ENCODE measurements around the gene NCKAP5. TPM values are rescaled to one million over a fixed set of nuclear protein-coding genes. Genes with fewer than 3 reads are reported as not detected.

Gene NCKAP5
- total and polyA plus RNA-seq, 7 experiments from 2014 or later: 0.12 TPM; not detected in 6

DNA sequence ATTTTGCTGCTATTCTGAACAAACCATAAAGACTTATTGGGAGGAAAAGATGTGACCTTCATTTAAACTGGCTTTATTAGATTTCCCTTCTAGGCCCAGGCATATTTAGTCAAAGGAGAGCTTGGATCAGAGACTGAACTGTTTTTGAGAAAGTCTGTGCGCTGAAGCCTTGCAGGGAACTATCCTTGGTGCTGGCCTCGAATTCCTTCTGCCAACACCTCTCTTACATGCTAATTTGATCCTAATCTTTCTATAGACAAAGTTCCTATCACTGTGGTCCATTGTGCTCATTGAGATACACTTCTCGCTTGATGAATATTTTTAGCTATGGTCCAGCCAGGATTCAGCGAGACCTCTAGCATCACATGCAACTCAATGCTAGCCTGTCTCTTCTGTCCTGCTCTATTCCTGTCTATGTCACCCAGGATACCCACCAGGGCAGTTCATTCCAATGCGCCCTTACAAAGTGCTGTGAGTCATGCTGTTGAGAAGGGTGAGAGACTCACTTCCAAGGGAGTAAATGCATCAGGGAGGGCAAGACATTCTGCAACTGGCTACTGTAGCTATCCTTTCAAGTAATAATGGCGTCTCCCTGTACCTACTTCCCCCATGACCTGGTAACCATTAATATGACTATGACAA lies 541.6 kb downstream of the NCKAP5 start:
- H3K36me3 ChIP-seq (ENCODE audit: control insufficient read depth in 2 of 3, insufficient read depth in 3 of 3, low read length in 3 of 3): no peaks in the 10 kb centered on the region
- no peak for DNase-seq
- no peak overlapping the region for H3K27ac ChIP-seq (ENCODE audit: low read depth, low read length)
- H3K4me1 Mint-ChIP-seq: no peaks in the 10 kb centered on the region
- H3K27me3 Mint-ChIP-seq: no peaks in the 10 kb centered on the region
- intact Hi-C loops (cut with micrococcal nuclease): no loop called here
- ChIA-PET CTCF (no interaction called here), POLR2A (no interaction called here)
- peaks cover 0 to 4% (median 0%) of the 10 kb centered on the region in 5 donors for H3K36me3 Mint-ChIP-seq
- no peak overlapping the region for H3K4me3 Mint-ChIP-seq
- no peaks in the 10 kb centered on the region for H3K9me3 ChIP-seq (ENCODE audit: control insufficient read depth in 2 of 3, low read length in 3 of 3)
- H3K9me3 Mint-ChIP-seq: peaks cover 0 to 11% (median 5%) of the 10 kb centered on the region in 11 donors
- no peak for ATAC-seq
- no peaks in the 10 kb centered on the region for H3K4me1 ChIP-seq (ENCODE audit: control insufficient read depth in 2 of 2, insufficient read depth in 2 of 2, low read length in 2 of 2)
- H3K27ac Mint-ChIP-seq: no peak overlapping the region
- no peak overlapping the region for H3K4me3 ChIP-seq (ENCODE audit: low read length)
- H3K27me3 ChIP-seq (ENCODE audit: control insufficient read depth in 2 of 2, insufficient read depth in 2 of 2, low read length in 2 of 2): no peaks in the 10 kb centered on the region

DNA sequence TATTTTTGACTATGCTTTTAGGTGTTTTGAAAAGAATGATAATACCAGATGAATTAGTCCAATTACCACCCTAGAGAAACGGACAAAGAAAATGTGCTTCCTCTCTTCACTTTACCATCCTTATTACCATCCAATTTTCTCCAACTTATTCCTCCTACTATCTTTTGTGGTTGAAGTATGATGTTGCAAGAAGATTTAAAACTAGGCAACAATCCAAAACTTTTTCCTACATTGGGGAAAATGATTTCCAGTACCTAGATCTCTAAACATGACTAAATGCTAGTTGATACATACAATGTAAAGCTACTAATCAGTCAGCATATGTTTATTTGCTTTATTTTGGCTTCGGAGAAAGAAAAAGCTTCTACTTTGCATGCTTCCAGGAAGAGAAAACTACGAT lies 543.3 kb downstream of the NCKAP5 start:
- Mint-ChIP-seq H3K4me1 (no peaks in the 10 kb centered on the region), H3K4me3 (no peak overlapping the region), H3K36me3 (no peaks in the 10 kb centered on the region), H3K9me3 (peaks cover 0 to 12% (median 3%) of the 10 kb centered on the region in 11 donors), H3K27ac (no peak overlapping the region), H3K27me3 (no peaks in the 10 kb centered on the region)
- ChIA-PET POLR2A (no interaction called here), CTCF (no interaction called here)
- Histone ChIP-seq H3K9me3 (ENCODE audit: control insufficient read depth in 2 of 3, low read length in 3 of 3) (no peaks in the 10 kb centered on the region), H3K4me1 (ENCODE audit: control insufficient read depth in 2 of 2, insufficient read depth in 2 of 2, low read length in 2 of 2) (no peaks in the 10 kb centered on the region), H3K27ac (ENCODE audit: low read depth, low read length) (no peak overlapping the region), H3K4me3 (ENCODE audit: low read length) (no peak overlapping the region), H3K27me3 (ENCODE audit: control insufficient read depth in 2 of 2, insufficient read depth in 2 of 2, low read length in 2 of 2) (no peaks in the 10 kb centered on the region), H3K36me3 (ENCODE audit: control insufficient read depth in 2 of 3, insufficient read depth in 3 of 3, low read length in 3 of 3) (no peaks in the 10 kb centered on the region)
- intact Hi-C loops (cut with micrococcal nuclease): no loop called here
- ATAC-seq (no peak), DNase-seq (no peak)

DNA sequence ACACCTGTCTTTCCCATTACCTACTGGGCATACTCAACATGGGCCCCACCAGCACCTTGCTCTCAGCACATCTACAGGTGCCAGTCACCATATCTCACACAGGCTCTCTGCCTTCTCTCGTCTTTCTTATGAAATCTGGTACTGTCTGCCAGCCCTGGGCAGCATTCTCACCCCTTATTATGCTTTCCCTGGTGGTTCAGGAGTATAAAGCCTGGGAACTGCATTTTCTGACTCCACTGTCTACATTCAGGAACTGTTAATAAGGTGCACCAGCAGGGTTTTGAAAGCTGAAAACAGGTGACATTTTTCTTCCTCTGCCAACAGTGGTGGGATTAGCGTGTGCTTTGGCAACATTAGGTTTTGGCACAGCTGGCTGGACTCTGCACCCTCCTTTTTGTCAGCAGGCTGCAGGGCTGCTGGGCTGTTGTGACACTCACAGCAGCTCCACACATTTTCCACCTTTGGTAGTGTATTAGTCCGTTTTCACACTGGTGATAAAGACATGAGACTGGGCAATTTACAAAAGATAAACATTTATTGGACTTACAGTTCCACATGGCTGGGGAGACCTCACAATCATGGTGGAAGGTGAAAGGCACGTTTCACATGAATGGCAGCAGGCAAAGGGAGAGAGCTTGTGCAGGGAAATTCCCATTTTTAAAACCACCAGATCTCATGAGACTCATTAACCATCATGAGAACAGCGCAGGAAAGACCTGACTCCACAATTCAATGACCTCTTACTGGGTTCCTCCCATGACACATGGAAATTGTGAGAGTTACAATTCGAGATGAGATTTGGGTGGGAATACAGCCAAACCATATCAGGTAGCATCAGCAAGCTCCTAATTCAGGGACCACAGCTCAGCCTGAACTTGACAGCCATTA lies 555.2 kb downstream of the NCKAP5 start:
- H3K4me1 Mint-ChIP-seq: peaks cover 0 to 5% (median 0%) of the 10 kb centered on the region in 7 donors
- H3K27ac Mint-ChIP-seq: no peak overlapping the region
- H3K4me3 Mint-ChIP-seq: no peak overlapping the region
- DNase-seq (no peak), ATAC-seq (no peak)
- no peak overlapping the region for H3K4me3 ChIP-seq (ENCODE audit: low read length)
- no peaks in the 10 kb centered on the region for H3K27me3 ChIP-seq (ENCODE audit: control insufficient read depth in 2 of 2, insufficient read depth in 2 of 2, low read length in 2 of 2)
- H3K4me1 ChIP-seq (ENCODE audit: control insufficient read depth in 2 of 2, insufficient read depth in 2 of 2, low read length in 2 of 2): no peaks in the 10 kb centered on the region
- no peaks in the 10 kb centered on the region for H3K36me3 Mint-ChIP-seq
- ChIA-PET POLR2A (no interaction called here), CTCF (no interaction called here)
- no peak overlapping the region for H3K27ac ChIP-seq (ENCODE audit: low read depth, low read length)
- no peaks in the 10 kb centered on the region for H3K27me3 Mint-ChIP-seq
- intact Hi-C loops (cut with micrococcal nuclease): no loop called here
- H3K36me3 ChIP-seq (ENCODE audit: control insufficient read depth in 2 of 3, insufficient read depth in 3 of 3, low read length in 3 of 3): no peaks in the 10 kb centered on the region
- H3K9me3 ChIP-seq (ENCODE audit: control insufficient read depth in 2 of 3, low read length in 3 of 3): no peaks in the 10 kb centered on the region
- H3K9me3 Mint-ChIP-seq: peaks cover 0 to 27% (median 11%) of the 10 kb centered on the region in 11 donors

DNA sequence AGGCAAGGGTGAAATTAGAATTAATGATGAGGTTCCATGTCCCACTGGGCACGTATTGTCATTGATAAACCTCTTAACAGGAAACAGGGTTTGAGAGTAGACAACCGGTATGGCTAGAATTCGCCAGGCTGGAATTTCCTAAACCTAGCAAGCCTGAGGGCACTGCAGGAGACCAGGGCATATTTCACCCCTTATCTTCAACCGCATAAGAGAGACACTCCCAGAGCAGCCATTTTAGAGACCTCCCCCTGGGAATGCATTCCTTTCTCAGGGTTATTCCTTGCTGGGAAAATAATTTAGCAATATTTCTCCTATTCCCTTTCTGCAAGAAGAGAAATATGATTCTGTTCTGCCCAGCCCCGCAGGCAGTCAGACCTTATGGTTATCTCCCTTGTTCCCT lies 563.6 kb downstream of the NCKAP5 start:
- peaks cover 4 to 29% (median 14%) of the 10 kb centered on the region in 11 donors for H3K9me3 Mint-ChIP-seq
- CTCF ChIA-PET: no interaction called here
- Histone ChIP-seq H3K4me3 (ENCODE audit: low read length) (no peak overlapping the region), H3K27me3 (ENCODE audit: control insufficient read depth in 2 of 2, insufficient read depth in 2 of 2, low read length in 2 of 2) (no peaks in the 10 kb centered on the region), H3K4me1 (ENCODE audit: control insufficient read depth in 2 of 2, insufficient read depth in 2 of 2, low read length in 2 of 2) (no peaks in the 10 kb centered on the region), H3K36me3 (ENCODE audit: control insufficient read depth in 2 of 3, insufficient read depth in 3 of 3, low read length in 3 of 3) (no peaks in the 10 kb centered on the region), H3K27ac (ENCODE audit: low read depth, low read length) (no peak overlapping the region), H3K9me3 (ENCODE audit: control insufficient read depth in 2 of 3, low read length in 3 of 3) (peaks cover 0 to 5% (median 0%) of the 10 kb centered on the region in 3 experiments)
- ATAC-seq (no peak), DNase-seq (no peak)
- H3K27me3 Mint-ChIP-seq: no peaks in the 10 kb centered on the region
- H3K4me3 Mint-ChIP-seq: no peak overlapping the region
- no peak overlapping the region for H3K27ac Mint-ChIP-seq
- POLR2A ChIA-PET: no interaction called here
- no peaks in the 10 kb centered on the region for H3K4me1 Mint-ChIP-seq
- peaks cover 0 to 8% (median 0%) of the 10 kb centered on the region in 5 donors for H3K36me3 Mint-ChIP-seq
- intact Hi-C loops (cut with micrococcal nuclease): no loop called here

DNA sequence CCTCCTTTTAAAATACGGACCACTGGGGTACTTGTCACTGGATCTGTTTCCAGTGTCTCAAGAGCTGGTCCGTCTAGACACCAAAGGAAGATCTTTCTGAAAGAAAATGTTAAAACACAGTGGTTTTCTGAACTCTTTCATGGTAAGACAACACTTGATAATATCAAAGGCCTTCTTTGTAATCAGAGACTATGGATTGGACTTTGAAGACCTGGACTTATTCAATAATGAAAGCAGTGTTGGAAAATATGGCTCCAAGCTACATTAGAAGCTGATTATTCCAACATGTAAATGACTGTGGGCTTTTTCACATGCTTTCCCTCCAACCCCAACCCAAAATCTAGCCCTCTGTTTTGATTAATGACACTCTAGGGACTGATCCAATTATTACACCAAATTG lies 568.8 kb downstream of the NCKAP5 start:
- no peak overlapping the region for H3K4me3 Mint-ChIP-seq
- H3K27ac Mint-ChIP-seq: no peak overlapping the region
- POLR2A ChIA-PET: no interaction called here
- peaks cover 3 to 23% (median 12%) of the 10 kb centered on the region in 11 donors for H3K9me3 Mint-ChIP-seq
- H3K4me3 ChIP-seq (ENCODE audit: low read length): no peak overlapping the region
- no peaks in the 10 kb centered on the region for H3K4me1 Mint-ChIP-seq
- H3K36me3 Mint-ChIP-seq: peaks cover 0 to 8% (median 0%) of the 10 kb centered on the region in 5 donors
- DNase-seq (no peak), ATAC-seq (no peak)
- CTCF ChIA-PET: no interaction called here
- H3K36me3 ChIP-seq (ENCODE audit: control insufficient read depth in 2 of 3, insufficient read depth in 3 of 3, low read length in 3 of 3): no peaks in the 10 kb centered on the region
- no peaks in the 10 kb centered on the region for H3K27me3 ChIP-seq (ENCODE audit: control insufficient read depth in 2 of 2, insufficient read depth in 2 of 2, low read length in 2 of 2)
- no peak overlapping the region for H3K27ac ChIP-seq (ENCODE audit: low read depth, low read length)
- peaks cover 0 to 5% (median 0%) of the 10 kb centered on the region in 3 experiments for H3K9me3 ChIP-seq (ENCODE audit: control insufficient read depth in 2 of 3, low read length in 3 of 3)
- no peaks in the 10 kb centered on the region for H3K4me1 ChIP-seq (ENCODE audit: control insufficient read depth in 2 of 2, insufficient read depth in 2 of 2, low read length in 2 of 2)
- intact Hi-C loops (cut with micrococcal nuclease): no loop called here
- peaks cover 0 to 5% (median 0%) of the 10 kb centered on the region in 5 donors for H3K27me3 Mint-ChIP-seq

DNA sequence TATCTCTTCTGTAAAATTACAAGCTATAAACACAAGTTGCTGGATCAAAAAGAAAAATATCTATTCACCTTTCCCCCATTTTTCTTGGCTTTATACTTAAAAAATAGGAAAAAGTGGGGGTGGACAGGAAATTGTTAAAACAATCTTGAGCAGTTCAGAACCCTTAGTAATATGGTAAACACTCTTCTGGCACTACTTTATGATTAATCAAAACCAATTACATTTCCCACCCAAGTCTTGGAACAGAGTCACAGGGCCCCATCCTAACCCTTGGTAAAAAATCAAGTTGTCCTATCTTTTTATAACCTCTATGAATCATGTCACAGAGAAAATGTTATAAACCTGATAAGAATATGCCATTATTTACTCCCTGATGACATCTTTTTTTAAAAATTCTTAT lies 570.0 kb downstream of the NCKAP5 start:
- Mint-ChIP-seq H3K4me3 (no peak overlapping the region), H3K27ac (no peak overlapping the region), H3K4me1 (no peaks in the 10 kb centered on the region), H3K27me3 (peaks cover 0 to 5% (median 0%) of the 10 kb centered on the region in 5 donors), H3K36me3 (peaks cover 0 to 1% (median 0%) of the 10 kb centered on the region in 5 donors), H3K9me3 (peaks cover 0 to 19% (median 3%) of the 10 kb centered on the region in 11 donors)
- DNase-seq (no peak), ATAC-seq (no peak)
- Histone ChIP-seq H3K4me1 (ENCODE audit: control insufficient read depth in 2 of 2, insufficient read depth in 2 of 2, low read length in 2 of 2) (no peaks in the 10 kb centered on the region), H3K27ac (ENCODE audit: low read depth, low read length) (no peak overlapping the region), H3K4me3 (ENCODE audit: low read length) (no peak overlapping the region), H3K9me3 (ENCODE audit: control insufficient read depth in 2 of 3, low read length in 3 of 3) (no peaks in the 10 kb centered on the region), H3K27me3 (ENCODE audit: control insufficient read depth in 2 of 2, insufficient read depth in 2 of 2, low read length in 2 of 2) (no peaks in the 10 kb centered on the region), H3K36me3 (ENCODE audit: control insufficient read depth in 2 of 3, insufficient read depth in 3 of 3, low read length in 3 of 3) (no peaks in the 10 kb centered on the region)
- CTCF ChIA-PET: no interaction called here
- intact Hi-C loops (cut with micrococcal nuclease): no loop called here
- POLR2A ChIA-PET: no interaction called here

Data from naive thymus-derived CD4-positive, alpha-beta T cell (primary cell).